Measurements from ENCODE around the gene CEP78.

DNA sequence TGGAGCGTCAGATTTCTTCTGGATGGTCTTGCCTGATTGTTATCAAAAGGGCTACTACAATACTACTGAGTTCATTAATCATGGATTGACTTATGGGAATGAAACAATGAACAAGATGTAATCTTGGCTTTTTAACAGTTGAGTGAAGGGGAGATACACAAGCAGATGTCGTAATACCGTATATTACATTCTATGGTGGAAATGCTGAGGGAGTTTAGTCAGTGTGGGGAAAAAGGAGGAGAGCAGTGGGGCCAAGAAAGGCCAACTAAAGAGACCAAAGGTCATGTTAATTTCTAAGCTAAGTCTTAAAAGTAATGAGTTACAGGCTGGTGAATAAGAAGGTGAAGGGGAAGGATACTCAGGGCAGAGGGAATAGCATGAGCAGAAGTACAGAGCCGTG lies 32.0 kb downstream of the CEP78 start:
- TF ChIP-seq, protein P1, sequence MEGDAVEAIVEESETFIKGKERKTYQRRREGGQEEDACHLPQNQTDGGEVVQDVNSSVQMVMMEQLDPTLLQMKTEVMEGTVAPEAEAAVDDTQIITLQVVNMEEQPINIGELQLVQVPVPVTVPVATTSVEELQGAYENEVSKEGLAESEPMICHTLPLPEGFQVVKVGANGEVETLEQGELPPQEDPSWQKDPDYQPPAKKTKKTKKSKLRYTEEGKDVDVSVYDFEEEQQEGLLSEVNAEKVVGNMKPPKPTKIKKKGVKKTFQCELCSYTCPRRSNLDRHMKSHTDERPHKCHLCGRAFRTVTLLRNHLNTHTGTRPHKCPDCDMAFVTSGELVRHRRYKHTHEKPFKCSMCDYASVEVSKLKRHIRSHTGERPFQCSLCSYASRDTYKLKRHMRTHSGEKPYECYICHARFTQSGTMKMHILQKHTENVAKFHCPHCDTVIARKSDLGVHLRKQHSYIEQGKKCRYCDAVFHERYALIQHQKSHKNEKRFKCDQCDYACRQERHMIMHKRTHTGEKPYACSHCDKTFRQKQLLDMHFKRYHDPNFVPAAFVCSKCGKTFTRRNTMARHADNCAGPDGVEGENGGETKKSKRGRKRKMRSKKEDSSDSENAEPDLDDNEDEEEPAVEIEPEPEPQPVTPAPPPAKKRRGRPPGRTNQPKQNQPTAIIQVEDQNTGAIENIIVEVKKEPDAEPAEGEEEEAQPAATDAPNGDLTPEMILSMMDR (IDR thresholded peaks at IDR 0.05), result no peak
- TF ChIP-seq EP300 (IDR thresholded peaks at IDR 0.05) (no peak), POLR2A (IDR thresholded peaks at IDR 0.05; ENCODE audit: low read depth) (no peak)

Data from esophagus muscularis mucosa (tissue), 4 donors.